Neural cell (in vitro differentiated cells): ENCODE data around the gene CRTC3.

Experiments used
- CTCF ChIP-seq: fragments of 450-650 bp; IDR thresholded peaks from 2 replicates; pipeline ENCODE4 v1.5.1; 2014; ENCODE audit warnings: antibody characterized with exemption, mild to moderate bottlenecking, moderate library complexity; ENCODE audit not compliant: poor library complexity, severe bottlenecking
- EP300 ChIP-seq: fragments of 450-650 bp; conservative IDR thresholded peaks from 2 replicates; pipeline ENCODE4 v1.6.1; 2014; ENCODE audit warnings: antibody characterized with exemption, mild to moderate bottlenecking, moderate library complexity; ENCODE audit not compliant: poor library complexity, severe bottlenecking
- MXI1 ChIP-seq: fragments of 450-650 bp; conservative IDR thresholded peaks from 2 replicates; pipeline ENCODE4 v1.6.1; 2014; ENCODE audit warnings: antibody characterized with exemption, mild to moderate bottlenecking; ENCODE audit not compliant: poor library complexity, severe bottlenecking
- POLR2AphosphoS5 ChIP-seq: IDR thresholded peaks from 2 replicates; pipeline ENCODE4 v1.6.1; 2012
- REST ChIP-seq: IDR thresholded peaks from 2 replicates; pipeline ENCODE4 v1.6.1; 2012; ENCODE audit warnings: borderline replicate concordance
- TAF1 ChIP-seq: IDR thresholded peaks from 2 replicates; pipeline ENCODE4 v1.6.1; 2012; ENCODE audit warnings: low read depth

- TF ChIP-seq CTCF (no peak), TAF1 (no peak), MXI1 (no peak), POLR2AphosphoS5 (no peak), EP300 (no peak), REST (no peak)
These were observed 43.2 kb downstream of the CRTC3 start for GRCh38 chr15:90572893-90573292.
